Colonic mucosa (tissue), 4 donors: Measurements from ENCODE around the gene LIFR. TPM values are rescaled to one million over a fixed set of nuclear protein-coding genes. Genes with fewer than 3 reads are reported as not detected.

Experiments used
- DNase-seq: peaks from one replicate; pipeline ENCODE4 v3.0.0-alpha.2; 2020
- H3K27ac ChIP-seq: fragments of 200-600 bp; one replicate; pipeline ENCODE4 v1.8.0; 2021
- H3K27me3 ChIP-seq: fragments of 200-600 bp; one replicate; pipeline ENCODE4 v1.8.0; 2021
- H3K36me3 ChIP-seq: fragments of 200-600 bp; one replicate; pipeline ENCODE4 v1.8.0; 2021
- H3K4me1 ChIP-seq: fragments of 200-600 bp; one replicate; pipeline ENCODE4 v1.8.0; 2021; ENCODE audit warnings: mild to moderate bottlenecking
- H3K4me3 ChIP-seq: fragments of 200-600 bp; one replicate; pipeline ENCODE4 v1.8.0; 2021
- H3K9ac ChIP-seq, 2 donors: one replicate each; pipeline ENCODE4 v1.7.0; 2013; ENCODE audit warnings: control low read depth in 2 of 2, low read depth in 2 of 2, low read length in 2 of 2
- H3K9me3 ChIP-seq: fragments of 200-600 bp; one replicate; pipeline ENCODE4 v1.8.0; 2021
- CTCF ChIP-seq: fragments of 200-600 bp; IDR thresholded peaks from one replicate; pipeline ENCODE4 v1.8.0; 2022; ENCODE audit warnings: antibody characterized with exemption, mild to moderate bottlenecking
- intact Hi-C: fragments of 100-400 bp; cut with DNase I; formaldehyde crosslinking; loops from one replicate; pipeline ENCODE4 v1.14.1; 2022
- total RNA-seq, 2 donors: library from RNA; stranded (reverse); fragmentation: NEBNext Ultra II Directional in 1 of 2; extraction: Animal tissue kit (Norgen Biotek cat#: 25700) in 1 of 2; gene quantifications; one replicate each; pipeline ENCODE4 v1.2.1, GENCODE V29; 2021
- donor health status: healthy.
- donor health status: DM: no; HTN: no; CAD: no.
- donor health status: DM: no; HTN: no; CAD: no.

Gene LIFR
- total RNA-seq, 2 donors from 2014 or later = 7.0 to 10.3 TPM

DNA sequence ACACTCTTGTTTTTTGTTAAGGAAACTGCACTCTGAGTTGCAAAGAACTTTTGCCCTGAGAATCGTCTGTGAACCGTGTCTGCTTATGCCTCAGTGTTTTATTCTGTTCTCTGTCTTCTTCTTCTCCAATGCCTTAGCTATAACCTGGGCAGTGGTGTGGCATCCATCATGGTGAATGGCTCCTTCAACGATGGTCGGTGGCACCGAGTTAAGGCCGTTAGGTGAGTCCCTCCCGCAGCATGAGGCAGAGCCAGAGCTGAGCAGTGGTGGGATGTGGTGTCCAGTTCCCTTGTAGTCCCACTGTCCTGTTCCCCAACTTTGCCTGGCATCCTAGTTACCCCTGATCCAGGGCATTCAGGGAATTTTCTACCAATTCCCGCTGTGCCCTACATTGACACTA lies 98.3 kb downstream of the LIFR start:
- no peaks in the 10 kb centered on the region for H3K36me3 ChIP-seq
- H3K4me1 ChIP-seq = no peaks in the 10 kb centered on the region
- no peak overlapping the region for H3K9ac ChIP-seq
- no peak overlapping the region for H3K4me3 ChIP-seq
- H3K27me3 ChIP-seq = no peaks in the 10 kb centered on the region
- no peak for TF ChIP-seq CTCF
- no peaks in the 10 kb centered on the region for H3K9me3 ChIP-seq
- no peak overlapping the region for H3K27ac ChIP-seq
- no peak for DNase-seq
- intact Hi-C loops = no loop called here

GRCh38 chr5:38456657-38457399 lies 99.6 kb downstream of the LIFR start:
- no peak overlapping the region for H3K27ac ChIP-seq
- no peaks in the 10 kb centered on the region for H3K4me1 ChIP-seq
- H3K9me3 ChIP-seq = no peaks in the 10 kb centered on the region
- DNase-seq = no peak
- no peak overlapping the region for H3K4me3 ChIP-seq
- intact Hi-C loops = no loop called here
- no peak for TF ChIP-seq CTCF
- H3K36me3 ChIP-seq = no peaks in the 10 kb centered on the region
- H3K9ac ChIP-seq = no peak overlapping the region
- H3K27me3 ChIP-seq = no peaks in the 10 kb centered on the region

DNA sequence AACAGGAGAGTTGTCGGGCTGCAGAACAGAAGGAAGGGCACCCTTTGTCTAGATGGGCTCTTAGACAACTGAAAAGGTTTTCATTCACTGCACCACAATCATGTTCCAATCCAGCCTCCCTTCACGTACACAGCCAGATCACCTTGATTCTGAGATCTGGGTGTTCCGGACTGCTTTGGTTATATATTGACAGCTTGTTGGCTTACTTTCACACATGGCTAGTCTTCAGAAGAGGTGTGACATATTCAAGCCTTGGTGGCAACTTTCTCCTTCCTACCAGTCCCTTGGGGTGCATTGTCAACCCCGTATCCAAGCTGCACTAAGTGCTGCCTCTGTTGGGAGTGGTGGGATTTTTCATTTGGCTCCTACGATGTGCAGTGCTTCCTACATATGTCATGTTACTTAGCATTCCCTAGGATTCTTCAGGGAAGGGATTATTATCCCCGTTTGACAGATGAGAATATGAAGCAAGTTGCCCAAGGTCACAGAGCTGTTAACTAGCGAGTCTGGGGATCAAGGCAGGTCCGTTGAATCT lies 100.6 kb downstream of the LIFR start:
- H3K4me3 ChIP-seq = no peak overlapping the region
- intact Hi-C loops = no loop called here
- H3K27me3 ChIP-seq = no peaks in the 10 kb centered on the region
- TF ChIP-seq CTCF = no peak
- no peak for DNase-seq
- no peaks in the 10 kb centered on the region for H3K36me3 ChIP-seq
- H3K4me1 ChIP-seq = no peaks in the 10 kb centered on the region
- no peaks in the 10 kb centered on the region for H3K9me3 ChIP-seq
- no peak overlapping the region for H3K27ac ChIP-seq
- H3K9ac ChIP-seq = no peak overlapping the region

DNA sequence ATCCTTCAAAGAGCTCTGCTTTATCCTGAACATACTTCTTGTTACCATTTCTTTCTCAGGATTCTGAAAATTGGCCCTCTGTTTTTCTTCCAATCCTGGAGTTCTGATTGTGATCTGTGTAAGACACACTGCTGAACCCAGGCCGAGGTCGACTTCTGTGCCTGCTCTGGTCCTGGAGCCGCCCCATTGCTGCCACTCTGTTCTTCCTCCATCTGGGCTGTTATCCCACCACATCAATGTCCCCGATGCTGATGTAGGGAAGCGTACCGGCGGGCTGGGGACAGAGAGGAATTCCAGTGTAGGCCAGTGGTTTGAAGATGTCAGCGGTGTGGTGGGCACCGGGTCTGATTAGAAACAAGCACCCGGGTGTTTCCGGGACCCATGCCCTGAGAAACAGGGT lies 102.5 kb downstream of the LIFR start:
- no peak for DNase-seq
- H3K9me3 ChIP-seq = no peaks in the 10 kb centered on the region
- intact Hi-C loops = no loop called here
- no peak for TF ChIP-seq CTCF
- H3K27me3 ChIP-seq = no peaks in the 10 kb centered on the region
- no peak overlapping the region for H3K4me3 ChIP-seq
- no peak overlapping the region for H3K27ac ChIP-seq
- no peaks in the 10 kb centered on the region for H3K36me3 ChIP-seq
- H3K4me1 ChIP-seq = no peaks in the 10 kb centered on the region
- no peak overlapping the region for H3K9ac ChIP-seq

GRCh38 chr5:38453506-38453905 lies 102.9 kb downstream of the LIFR start:
- intact Hi-C loops = no loop called here

More at GRCh38 chr5:38453506-38453905, 102.9 kb downstream of the LIFR start:
- H3K27me3 ChIP-seq = no peaks in the 10 kb centered on the region
- no peaks in the 10 kb centered on the region for H3K9me3 ChIP-seq
- no peak for TF ChIP-seq CTCF
- DNase-seq = no peak
- no peaks in the 10 kb centered on the region for H3K4me1 ChIP-seq
- no peak overlapping the region for H3K4me3 ChIP-seq
- H3K9ac ChIP-seq = no peak overlapping the region
- H3K36me3 ChIP-seq = no peaks in the 10 kb centered on the region
- no peak overlapping the region for H3K27ac ChIP-seq
